Myocyte (in vitro differentiated cells): ENCODE measurements around the gene SLC43A3. TPM values are rescaled to one million over a fixed set of nuclear protein-coding genes. Genes with fewer than 3 reads are reported as not detected.
"Not testable (repeated sequence)": the region's sequence is repeated elsewhere in the genome, so short reads cannot be mapped to it uniquely, and the experiment has no call there.

Source experiments
- DNase-seq: peaks from one replicate; pipeline ENCODE4 v3.0.0-alpha.2; 2012; ENCODE audit warnings: low read depth
- total RNA-seq: library from RNA; depleted of rRNA; stranded (reverse); fragments of >200 nt; gene quantifications from 2 replicates; pipeline ENCODE4 v1.2.3, GENCODE V29; 2014

Gene SLC43A3
- total RNA-seq, 1 donor from 2014 or later: 21.6 TPM

- no peak for DNase-seq
Measured at GRCh38 chr11:57407941-57408475, 18.9 kb downstream of the SLC43A3 start.

DNA sequence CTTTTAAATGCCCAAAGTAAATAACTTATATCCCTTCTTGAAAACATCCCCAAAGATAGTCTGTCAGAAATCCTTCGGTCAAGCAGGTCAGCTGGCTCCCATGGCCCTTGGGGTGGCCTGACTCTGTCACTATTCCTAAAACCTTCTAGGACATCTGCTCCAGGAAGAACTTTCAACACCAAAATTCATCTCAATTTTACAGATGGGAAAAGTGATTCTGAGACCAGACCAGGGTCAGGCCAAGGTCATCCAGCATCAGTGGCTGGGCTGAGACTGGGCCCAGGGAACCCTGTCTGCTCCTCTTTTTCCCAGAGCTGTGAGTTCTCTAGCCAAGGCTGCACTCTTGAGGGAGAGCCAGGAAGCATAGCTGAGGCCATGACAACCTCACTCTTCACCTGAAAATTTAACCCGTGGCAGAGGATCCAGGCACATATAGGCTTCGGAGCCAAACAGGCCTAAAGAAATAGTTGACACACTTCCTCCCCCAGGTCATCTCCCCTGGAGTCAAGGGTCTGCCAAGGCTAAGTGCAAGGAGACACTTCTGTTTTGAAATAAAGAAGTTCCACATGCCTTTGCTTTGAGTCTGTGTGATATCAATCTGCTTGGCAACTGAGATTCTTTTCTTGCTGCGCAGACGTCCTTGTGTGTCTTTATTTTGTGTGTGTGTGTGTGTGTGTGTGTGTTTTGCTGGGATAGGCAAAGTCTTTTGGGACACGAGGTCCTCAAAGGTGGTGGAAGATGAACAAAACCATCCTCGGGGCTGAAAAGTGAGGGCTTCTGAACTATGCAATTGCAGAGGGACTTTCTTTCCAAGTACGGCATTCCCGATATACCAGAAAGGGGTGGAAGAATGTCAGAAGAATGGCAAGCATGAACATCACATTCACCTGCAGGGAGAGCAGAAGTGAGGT lies 19.7 kb downstream of the SLC43A3 start:
- DNase-seq: no peak

DNA sequence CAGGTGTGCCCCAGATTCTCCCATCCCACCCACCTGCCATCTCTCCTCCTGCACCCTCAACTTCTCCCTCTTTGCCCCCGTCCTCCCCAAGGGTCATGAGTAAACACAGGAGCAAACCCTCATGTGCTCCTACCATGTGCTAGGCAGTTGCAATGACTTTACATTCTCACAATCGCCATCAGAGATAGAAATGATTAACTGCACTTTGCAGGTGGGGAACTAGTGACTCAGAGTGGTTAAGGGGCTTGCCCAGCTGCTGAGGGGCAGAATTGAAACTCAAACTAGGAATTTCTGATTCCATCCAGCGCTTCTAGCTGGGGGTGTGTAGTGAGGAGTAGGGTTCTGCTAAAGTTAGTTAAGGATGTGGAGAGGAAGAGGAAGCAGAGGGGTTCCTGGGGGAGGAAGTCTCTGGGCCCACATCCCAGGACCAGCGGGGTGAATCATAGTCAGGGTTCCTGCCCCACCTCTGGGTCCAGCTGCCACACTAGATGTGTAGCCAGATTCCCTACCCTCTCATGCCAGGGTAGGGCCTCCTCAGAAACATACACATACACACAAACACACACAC lies 20.5 kb downstream of the SLC43A3 start:
- no peak for DNase-seq

- no peak for DNase-seq
Measured at GRCh38 chr11:57405271-57405860, 21.6 kb downstream of the SLC43A3 start.

GRCh38 chr11:57403802-57404147 lies 23.1 kb downstream of the SLC43A3 start:
- no peak for DNase-seq

GRCh38 chr11:57403003-57403801 lies 23.7 kb downstream of the SLC43A3 start:
- not testable (repeated sequence) for DNase-seq

DNA sequence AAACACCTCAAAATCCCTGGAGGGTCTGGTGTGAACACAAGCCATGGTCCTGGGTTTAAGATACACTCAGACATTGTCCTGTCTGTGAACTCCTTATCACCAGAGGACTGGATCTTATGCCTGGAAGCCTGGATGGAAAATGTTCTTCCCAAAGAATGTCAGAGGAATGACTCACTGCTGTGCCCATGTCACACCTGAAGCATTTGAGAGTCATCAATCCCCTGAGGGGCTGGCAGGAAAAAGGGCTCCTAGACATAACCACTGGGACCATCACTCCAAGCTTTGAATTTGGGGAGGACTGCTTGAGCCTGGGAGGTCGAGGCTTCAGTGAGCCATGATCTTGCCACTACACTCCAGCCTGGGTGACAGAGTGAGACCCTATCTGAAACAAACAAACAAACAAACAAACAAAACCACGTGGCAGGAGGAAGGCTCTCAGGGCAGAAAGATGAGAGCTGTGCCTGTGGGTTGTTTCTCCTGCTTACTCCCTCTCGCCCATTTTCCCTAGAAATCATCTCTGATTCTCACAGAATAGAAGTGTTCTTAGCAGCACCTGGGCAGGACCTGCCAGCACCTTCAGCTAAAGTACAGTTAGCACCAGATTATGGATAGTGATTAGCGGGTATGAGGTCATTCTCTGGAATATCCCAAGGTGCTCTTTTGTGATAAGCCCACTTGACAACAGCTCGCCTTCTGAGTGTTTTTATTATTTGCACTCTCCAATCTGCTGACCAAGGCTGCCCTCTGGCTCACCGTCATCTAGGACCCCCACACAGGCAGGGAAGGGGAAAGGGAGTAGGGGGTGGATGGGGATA lies 24.5 kb downstream of the SLC43A3 start:
- no peak for DNase-seq

GRCh38 chr11:57399972-57400578 lies 26.8 kb downstream of the SLC43A3 start:
- no peak for DNase-seq

GRCh38 chr11:57399221-57399620 lies 27.7 kb downstream of the SLC43A3 start:
- no peak for DNase-seq

- DNase-seq: no peak
Measured at GRCh38 chr11:57397394-57397990, 29.4 kb downstream of the SLC43A3 start.

DNA sequence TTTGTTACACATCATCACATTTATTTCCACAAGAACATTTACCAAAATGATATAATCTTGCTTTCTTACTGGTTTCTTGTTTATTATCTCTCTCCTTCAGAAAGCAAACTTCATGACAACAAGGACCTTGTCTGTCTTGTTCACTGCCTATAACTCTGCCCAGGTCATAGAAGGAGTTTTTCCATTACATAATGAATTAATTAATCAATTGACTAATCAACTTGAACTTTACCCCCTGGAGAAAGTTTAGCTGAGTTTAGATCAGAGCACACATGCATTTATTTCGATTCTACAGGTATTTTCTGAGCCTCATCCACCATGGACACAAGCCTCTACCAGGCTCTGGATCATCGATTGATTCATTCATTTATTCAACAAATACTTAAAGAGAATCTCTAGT lies 30.2 kb downstream of the SLC43A3 start:
- DNase-seq: no peak

DNA sequence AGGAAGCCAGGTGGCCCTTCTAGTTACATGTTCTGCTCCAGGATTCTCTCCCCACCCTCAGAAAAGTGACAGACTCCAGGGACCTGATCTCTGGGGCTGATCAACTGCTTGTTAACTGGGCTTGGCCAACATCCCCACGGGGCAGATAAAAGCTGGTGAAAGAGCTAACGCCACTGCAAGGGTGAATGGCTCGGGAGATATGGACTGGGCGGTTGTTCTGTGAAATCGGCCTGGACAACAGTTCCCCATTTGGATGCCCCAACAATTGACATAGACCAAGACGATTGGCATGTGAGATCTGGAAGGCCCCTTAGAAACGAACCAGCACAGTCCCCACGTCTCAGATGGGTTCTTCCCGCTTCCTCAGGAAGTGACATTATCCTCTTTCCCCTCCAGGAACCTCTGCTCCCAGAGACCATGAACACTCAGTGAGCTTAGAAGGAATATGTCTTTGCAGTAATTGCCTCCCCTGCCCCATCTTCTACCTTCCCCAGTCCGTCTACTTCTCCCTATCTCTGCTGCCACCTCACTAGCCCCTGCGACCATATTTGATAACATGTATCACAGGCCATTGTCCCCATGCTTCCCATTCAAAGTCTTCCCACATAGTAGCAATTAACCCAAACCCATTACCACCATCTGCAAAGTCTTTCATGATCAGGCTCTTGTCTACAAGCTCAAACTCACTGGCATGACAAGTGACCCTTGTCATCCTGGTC lies 30.9 kb downstream of the SLC43A3 start:
- DNase-seq: no peak

GRCh38 chr11:57394203-57394965 lies 32.5 kb downstream of the SLC43A3 start:
- no peak for DNase-seq

DNA sequence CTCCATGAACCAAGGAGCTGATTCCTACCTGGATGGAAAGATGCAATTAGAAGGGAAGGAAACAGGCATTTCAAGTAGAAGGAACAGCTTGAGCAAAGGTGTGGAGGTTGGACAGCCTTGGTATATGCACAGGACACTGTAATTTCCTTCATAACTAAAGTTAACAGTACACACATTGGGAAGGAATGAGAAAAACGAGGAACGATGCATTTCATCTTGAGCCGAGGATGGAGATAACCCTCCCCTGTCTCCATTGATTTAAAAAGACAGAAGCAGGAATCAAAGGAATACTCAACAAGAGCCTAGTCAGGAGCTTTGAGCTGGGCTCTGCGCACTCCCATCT lies 34.2 kb downstream of the SLC43A3 start:
- no peak for DNase-seq

- DNase-seq: no peak
Measured at GRCh38 chr11:57392066-57392762, 34.7 kb downstream of the SLC43A3 start.

- no peak for DNase-seq
Measured at GRCh38 chr11:57391539-57391938, 35.4 kb downstream of the SLC43A3 start.

- DNase-seq: no peak
Measured at GRCh38 chr11:57391111-57391510, 35.8 kb downstream of the SLC43A3 start.

GRCh38 chr11:57390535-57390934 lies 36.4 kb downstream of the SLC43A3 start, which contains the start of gene PRG2:
Gene PRG2, minus strand, starts transcription at chr11:57390650. Its CDS starts 706 bp downstream, at chr11:57389944.
- no peak for DNase-seq
